Endometrium (tissue), 2 donors: ENCODE measurements around the gene LRRC14B.
"Not testable (repeated sequence)": the region's sequence is repeated elsewhere in the genome, so short reads cannot be mapped to it uniquely, and the experiment has no call there.

Experiments used
- FAIRE-seq: peaks from 2 replicates; lab custom pipeline; 2012; peaks lifted over from hg19 to GRCh38; lab: Jason Lieb, UNC
- donor health status: control.
- donor health status: control.

LRRC14B gene

DNA sequence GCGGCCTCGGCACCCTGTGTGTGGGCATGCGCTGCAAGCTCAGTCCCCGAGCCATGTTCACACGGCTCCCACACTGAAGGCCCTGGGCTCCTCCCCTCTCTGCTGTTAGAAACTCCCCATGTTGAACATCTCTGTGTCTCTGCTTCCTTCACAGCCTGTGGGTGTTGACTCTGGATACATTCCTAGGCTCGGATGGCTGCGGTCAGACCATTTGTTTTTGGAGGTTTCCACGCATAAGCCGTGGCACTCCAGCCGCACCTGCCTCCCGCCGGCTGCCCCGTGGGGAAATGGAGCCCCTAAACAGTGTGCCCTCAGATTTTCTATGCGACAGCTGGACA is 31.2 kb upstream of the LRRC14B start:
- FAIRE-seq, result no peak

DNA sequence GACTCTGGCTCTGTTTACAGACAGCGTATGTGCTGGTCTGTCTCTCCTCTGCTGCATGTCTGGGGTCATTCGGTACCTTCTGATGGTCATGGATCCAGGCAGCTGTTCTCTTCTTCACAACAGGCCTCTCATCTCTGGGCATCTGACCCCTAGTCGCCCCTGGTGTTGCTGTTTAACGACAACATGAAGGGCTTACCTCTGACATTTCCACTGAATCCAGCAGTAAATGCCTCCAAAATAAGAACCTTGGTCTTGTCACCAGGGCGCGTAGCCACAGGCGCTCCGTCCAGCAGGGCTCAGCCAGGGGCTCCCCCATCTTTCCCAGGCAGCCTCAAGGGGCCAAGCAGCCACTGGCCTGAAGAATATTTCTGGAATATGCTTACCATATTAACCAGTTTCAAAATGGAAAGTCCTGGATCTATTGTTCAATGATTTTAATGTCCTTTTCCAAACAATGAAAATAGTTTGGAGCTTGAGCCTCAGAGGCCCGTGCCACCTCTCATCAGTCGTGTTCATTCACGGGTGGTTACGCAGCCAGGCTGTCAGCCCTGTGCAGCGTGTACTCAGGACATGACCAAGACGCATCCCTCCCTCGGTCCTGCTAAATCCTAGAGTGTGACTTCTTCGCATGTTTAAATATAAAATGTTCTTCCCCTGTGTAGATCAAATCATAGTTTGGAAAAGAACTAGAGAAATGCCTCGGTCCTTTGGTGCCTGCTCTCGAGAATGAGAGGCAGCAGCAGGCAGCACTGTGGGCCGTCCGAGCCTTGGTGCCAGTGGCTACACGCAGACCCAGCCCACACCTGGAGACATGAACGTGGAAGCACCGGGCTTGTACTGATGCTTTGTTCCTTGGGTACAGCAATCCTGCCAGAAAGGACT is 30.1 kb upstream of the LRRC14B start:
- FAIRE-seq, result no peak

GRCh38 chr5:161803-162110 is 29.5 kb upstream of the LRRC14B start:
- FAIRE-seq, result no peak

- FAIRE-seq, result no peak
Measured at GRCh38 chr5:162190-162564, 29.1 kb upstream of the LRRC14B start.

GRCh38 chr5:162565-163337 is 28.5 kb upstream of the LRRC14B start:
- FAIRE-seq, result no peak

GRCh38 chr5:163338-163620 is 28.0 kb upstream of the LRRC14B start:
- FAIRE-seq, result no peak

- no peak for FAIRE-seq
Measured at GRCh38 chr5:163841-164240, 27.5 kb upstream of the LRRC14B start.

DNA sequence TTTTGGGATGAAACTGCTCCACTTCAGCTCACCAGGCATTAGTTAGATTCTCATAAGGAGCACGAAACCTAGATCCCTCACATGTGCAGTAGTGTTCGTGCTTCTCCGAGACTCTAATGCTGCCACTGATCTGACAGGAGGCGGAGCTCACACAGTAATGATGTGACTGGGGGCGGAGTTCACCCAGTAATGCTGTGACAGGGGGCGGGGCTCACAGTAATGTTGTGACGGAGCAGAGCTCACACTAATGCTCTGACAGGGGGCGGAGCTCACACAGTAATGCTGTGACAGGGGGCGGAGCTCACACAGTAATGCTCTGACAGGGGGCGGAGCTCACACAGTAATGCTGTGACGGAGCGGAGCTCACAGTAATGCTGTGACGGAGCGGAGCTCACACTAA is 27.1 kb upstream of the LRRC14B start:
- FAIRE-seq, result no peak

- FAIRE-seq, result not testable (repeated sequence)
Measured at GRCh38 chr5:164783-165182, 26.5 kb upstream of the LRRC14B start.

GRCh38 chr5:166441-167372 is 24.6 kb upstream of the LRRC14B start:
- no peak for FAIRE-seq

- no peak for FAIRE-seq
Measured at GRCh38 chr5:167511-167910, 23.8 kb upstream of the LRRC14B start.

DNA sequence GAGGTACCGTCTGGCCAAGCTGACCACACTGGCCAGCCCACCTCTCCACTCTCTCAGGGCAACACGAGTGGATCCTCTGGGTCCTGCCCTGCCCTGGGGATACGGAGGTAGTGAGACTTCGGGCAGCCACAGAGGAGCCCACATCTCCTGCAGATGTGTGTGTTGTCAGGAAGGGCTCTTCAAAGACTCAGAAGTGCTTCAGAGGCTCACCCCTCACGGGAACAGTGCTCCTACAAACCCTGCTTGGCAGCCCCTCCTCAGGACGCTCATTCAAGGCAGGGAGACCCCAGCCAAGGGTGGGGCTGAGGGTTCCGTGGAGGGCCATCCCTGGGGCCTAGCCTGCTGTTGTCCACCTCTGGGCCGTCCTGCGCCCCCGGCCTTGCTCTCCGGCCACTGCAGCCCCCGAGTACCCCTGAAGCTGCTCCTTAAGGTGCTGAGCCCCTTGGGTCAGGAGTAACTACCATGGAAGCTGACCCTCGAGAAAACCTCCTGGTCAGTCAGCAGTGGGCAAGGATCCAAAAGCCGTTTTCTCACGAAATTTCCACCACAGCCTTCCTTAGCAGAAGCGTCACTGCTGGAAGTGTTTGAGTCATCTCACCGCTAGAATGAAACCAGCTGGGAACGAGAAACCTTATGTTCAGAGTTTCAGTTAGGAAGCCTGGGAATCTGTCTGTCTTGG is 23.2 kb upstream of the LRRC14B start:
- FAIRE-seq, result no peak

DNA sequence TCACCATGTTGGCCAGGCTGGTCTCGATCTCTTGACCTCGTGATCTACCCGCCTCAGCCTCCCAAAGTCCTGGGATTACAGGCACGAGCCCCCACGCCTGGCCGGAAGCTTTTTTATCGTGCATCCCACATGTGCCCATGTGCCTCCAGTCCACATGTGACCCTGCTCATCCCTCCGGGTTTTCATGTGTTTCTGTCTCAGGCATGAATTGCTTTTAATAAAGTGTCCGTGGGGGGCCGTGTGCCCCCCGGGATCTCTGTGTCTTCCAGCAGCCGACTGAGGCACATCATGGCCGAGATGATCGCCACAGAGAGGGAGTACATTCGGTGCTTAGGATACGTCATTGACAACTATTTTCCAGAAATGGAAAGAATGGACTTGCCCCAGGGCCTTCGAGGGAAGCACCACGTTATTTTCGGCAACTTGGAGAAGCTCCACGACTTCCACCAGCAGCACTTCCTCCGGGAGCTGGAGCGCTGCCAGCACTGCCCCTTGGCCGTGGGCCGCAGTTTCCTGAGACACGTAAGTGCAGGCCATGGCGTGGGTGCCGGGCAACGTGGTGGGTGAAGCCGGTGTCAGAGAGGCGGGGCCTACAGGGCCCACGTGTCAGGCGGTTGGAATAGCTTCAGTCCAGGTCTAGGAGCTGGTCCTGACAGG is 22.1 kb upstream of the LRRC14B start:
- FAIRE-seq, result no peak

GRCh38 chr5:169728-170094 is 21.6 kb upstream of the LRRC14B start:
- no peak for FAIRE-seq

DNA sequence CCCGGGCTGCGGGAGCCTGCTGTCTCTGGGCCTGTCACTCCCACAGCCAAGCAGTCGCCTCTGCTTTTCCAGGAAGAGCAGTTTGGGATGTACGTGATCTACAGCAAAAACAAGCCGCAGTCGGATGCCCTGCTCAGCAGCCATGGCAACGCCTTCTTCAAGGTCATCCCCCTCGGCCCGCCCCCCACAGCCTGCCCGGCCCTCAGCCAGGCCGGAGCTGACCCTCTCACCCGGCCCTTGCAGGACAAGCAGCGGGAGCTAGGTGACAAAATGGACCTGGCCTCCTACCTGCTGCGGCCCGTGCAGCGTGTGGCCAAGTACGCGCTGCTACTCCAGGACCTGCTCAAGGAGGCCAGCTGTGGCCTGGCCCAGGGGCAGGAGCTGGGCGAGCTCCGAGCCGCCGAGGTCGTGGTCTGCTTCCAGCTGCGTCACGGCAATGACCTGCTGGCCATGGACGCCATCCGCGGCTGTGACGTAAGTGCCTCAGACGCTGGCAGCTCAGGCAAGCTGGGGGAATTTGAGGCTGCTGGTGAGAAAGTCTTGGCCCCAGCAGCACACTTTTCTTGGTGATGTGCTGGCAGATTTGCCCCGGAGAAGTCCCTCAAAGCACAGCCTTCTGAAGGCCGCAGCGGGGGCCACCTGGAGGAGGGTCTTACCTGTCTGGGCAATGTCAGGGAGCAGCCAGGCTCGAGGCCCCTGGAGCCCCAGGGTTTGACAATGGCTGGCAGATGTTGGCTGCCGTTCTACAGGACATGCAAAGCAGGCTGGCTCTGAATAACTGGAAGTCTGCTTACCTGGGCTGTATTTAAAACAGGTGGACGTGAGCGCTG is 20.1 kb upstream of the LRRC14B start:
- FAIRE-seq, result no peak

DNA sequence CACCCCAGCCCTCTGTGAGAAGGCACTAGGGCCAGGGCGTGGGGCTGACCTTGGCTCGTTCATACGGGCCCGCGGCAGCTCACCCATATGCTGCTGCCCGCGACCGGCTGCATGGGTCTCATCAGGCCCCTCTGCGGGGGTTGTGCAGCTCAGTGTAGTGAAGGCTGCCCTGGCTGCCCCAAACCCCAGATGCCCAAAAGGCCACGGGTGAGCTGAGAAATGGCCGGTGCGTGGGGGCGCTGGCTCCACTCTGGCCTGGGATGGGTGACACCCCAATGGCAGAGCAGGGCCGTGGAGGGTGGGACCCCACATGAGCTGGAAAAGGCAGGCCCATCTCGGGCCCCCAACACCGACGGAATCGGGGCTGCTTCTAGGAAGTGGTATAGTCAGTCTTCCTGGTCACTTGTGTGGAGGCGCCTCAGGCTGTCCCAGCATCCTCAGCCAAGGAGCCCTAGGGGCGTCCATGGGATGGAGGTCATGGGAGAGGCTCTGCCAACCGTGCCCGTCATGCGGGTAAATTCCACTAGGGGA is 19.4 kb upstream of the LRRC14B start:
- FAIRE-seq, result no peak

GRCh38 chr5:172421-172820 is 18.9 kb upstream of the LRRC14B start:
- FAIRE-seq, result no peak

DNA sequence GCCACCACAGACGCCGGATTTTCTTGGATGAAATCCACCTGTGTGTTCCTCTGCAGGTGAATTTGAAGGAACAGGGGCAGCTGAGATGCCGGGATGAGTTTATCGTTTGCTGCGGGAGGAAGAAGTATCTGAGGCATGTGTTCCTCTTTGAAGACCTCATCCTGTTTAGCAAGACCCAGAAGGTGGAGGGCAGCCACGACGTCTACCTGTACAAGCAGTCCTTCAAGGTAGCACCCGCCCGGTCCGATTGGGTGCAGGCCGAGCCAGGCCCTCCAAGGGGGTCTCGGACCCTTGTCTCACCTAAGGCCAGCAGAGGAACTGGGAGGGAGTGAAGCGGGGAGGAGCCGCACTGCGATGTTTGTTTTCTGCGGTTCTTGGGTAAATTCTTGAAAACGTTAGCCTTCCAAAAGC is 18.4 kb upstream of the LRRC14B start:
- FAIRE-seq, result no peak

DNA sequence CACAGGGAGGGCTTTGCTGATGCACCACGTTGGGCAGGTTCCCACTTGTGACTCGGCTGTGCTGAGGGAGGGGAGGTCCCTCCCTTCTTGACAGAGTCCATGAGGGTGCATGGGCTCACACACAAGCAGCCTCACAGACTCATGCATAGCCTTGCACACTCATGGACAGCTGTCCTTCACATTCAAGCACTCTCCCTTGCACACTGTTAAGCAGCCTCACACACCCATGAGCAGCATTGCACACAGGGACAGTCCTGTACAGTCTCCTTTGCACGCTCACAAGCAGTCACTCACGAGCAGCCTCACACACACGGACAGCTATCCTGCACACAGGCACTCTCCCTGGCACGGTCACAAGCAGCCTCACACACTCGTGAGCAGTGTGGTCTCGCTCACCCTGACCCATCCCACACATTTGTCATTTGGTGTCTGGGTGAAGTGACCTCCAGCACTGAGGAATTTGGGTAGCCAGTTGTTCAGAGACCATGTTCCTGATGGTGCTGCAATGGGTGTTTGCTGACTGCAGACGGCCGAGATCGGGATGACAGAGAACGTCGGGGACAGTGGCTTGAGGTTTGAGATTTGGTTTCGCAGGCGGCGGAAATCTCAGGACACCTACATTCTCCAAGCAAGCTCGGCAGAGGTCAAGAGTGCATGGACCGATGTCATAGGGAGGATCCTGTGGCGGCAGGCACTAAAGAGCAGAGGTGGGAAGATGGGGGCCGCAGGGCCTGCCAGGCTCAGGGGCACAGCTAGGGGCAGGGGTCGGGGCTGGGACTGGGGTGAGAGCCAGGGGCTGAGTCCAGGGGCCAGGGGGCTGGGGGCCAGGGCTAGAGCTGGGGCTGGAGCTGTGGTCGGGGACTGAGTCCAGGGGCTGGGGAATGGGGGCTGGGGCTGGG is 17.7 kb upstream of the LRRC14B start:
- no peak for FAIRE-seq

- FAIRE-seq, result no peak
Measured at GRCh38 chr5:174291-174600, 17.0 kb upstream of the LRRC14B start.
